Vagina (tissue), 2 donors: ENCODE data around the gene DMD. TPM values are rescaled to one million over a fixed set of nuclear protein-coding genes. Genes with fewer than 3 reads are reported as not detected.

Experiments used
- DNase-seq, 2 donors: peaks; one replicate each; pipeline ENCODE4 v3.0.0-alpha.2; 2017; ENCODE audit errors: extremely low spot score in 2 of 2
- H3K27ac ChIP-seq: fragments of 200-600 bp; sonication (generic); one replicate; pipeline ENCODE4 v1.5.1; 2019
- H3K27me3 ChIP-seq: fragments of 200-600 bp; sonication (generic); one replicate; pipeline ENCODE4 v1.5.1; 2019
- H3K36me3 ChIP-seq, 2 donors: fragments of 200-600 bp; sonication (generic); one replicate each; pipeline ENCODE4 v1.5.1; 2017 to 2019
- H3K4me1 ChIP-seq: fragments of 200-600 bp; sonication (generic); one replicate; pipeline ENCODE4 v1.5.1; 2019
- H3K4me3 ChIP-seq, 2 donors: fragments of 200-600 bp; sonication (generic); 1 replicate in 1 of 2; 2 replicates in 1 of 2; pipeline ENCODE4 v1.5.1; 2016 to 2019
- H3K9me3 ChIP-seq: fragments of 200-600 bp; sonication (generic); one replicate; pipeline ENCODE4 v1.5.1; 2019
- POLR2A ChIP-seq, 2 donors: fragments of 450-650 bp; IDR thresholded peaks; one replicate each; pipeline ENCODE4 v1.6.1; 2017; ENCODE audit warnings: antibody characterized with exemption in 2 of 2, mild to moderate bottlenecking in 2 of 2, moderate library complexity in 2 of 2
- POLR2AphosphoS5 ChIP-seq, 2 donors: sonication (generic); formaldehyde crosslinking; IDR thresholded peaks; one replicate each; pipeline ENCODE4 v1.9.0; 2017; ENCODE audit warnings: antibody characterized with exemption in 2 of 2, mild to moderate bottlenecking in 2 of 2, low read depth in 1 of 2; ENCODE audit not compliant: insufficient read depth in 1 of 2
- intact Hi-C: fragments of 100-400 bp; cut with DNase I; formaldehyde crosslinking; loops from one replicate; pipeline ENCODE4 v1.15.1; 2023
- total RNA-seq: library from RNA; depleted of rRNA; stranded (reverse); fragments of >200 nt; gene quantifications from one replicate; pipeline ENCODE4 v1.2.3, GENCODE V29; 2016
- TF ChIP-seq, protein P1 (sequence below), 3 experiments: fragments of 450-650 bp in 2 of 3; fragments of 200-600 bp in 1 of 3; sonication (generic) in 1 of 3; IDR thresholded peaks; one replicate each; pipeline ENCODE4 v1.5.1; 2017 to 2019; ENCODE audit warnings: antibody characterized with exemption in 3 of 3, mild to moderate bottlenecking in 2 of 3, moderate library complexity in 2 of 3

DMD gene
- total RNA-seq, 1 donor from 2014 or later: 25.8 TPM

DNA sequence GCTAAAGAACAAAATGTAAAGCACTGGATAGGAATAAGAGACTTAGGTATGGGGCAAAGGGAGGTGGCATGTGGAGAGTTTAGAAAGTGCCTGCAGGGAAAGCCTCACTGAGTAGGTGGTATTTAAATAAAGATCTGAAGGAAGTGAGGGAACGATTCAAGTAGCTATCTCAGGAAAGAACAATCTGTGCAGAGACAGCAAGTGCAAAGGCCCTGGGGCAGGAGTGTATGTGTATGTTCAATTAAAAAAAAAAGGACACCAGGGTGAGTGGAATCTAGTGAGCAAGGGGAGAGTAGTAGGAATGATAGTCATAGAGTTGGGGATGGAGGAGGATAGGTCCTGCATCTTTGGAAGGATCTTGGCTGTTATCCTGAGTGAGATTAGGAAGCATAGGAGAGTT lies 1359.6 kb downstream of the DMD start:
- DNase-seq: no peak
- H3K27me3 ChIP-seq: no peaks in the 10 kb centered on the region
- no peak overlapping the region for H3K27ac ChIP-seq
- H3K4me3 ChIP-seq: no peak overlapping the region
- no peaks in the 10 kb centered on the region for H3K4me1 ChIP-seq
- no peaks in the 10 kb centered on the region for H3K9me3 ChIP-seq
- intact Hi-C loops: no loop called here
- no peaks in the 10 kb centered on the region for H3K36me3 ChIP-seq
- TF ChIP-seq POLR2A (IDR thresholded peaks at IDR 0.05) (no peak), POLR2AphosphoS5 (IDR thresholded peaks at IDR 0.05; ENCODE audit: insufficient read depth in 1 of 2, low read depth in 1 of 2) (no peak)

DNA sequence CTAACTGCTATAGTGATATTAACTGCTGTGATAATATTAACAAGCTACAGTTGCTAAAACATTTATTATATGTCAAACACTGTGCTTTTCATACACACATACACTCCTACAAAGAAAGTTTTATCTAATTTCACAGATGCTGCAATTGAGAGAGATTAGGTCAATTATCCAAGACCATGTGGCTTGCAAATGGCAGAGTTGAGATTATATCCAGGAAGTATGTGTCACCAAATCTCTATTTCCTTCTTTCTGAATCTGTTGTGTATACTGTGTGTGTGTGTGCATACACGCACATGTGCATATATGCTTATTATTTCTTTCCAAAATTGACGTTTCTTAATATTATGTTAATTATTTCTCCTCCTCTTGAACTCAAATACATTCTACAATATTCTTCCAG lies 1363.6 kb downstream of the DMD start:
- no peaks in the 10 kb centered on the region for H3K36me3 ChIP-seq
- no peaks in the 10 kb centered on the region for H3K9me3 ChIP-seq
- TF ChIP-seq POLR2AphosphoS5 (IDR thresholded peaks at IDR 0.05; ENCODE audit: insufficient read depth in 1 of 2, low read depth in 1 of 2): no peak
- TF ChIP-seq POLR2A (IDR thresholded peaks at IDR 0.05): no peak
- TF ChIP-seq, protein P1, sequence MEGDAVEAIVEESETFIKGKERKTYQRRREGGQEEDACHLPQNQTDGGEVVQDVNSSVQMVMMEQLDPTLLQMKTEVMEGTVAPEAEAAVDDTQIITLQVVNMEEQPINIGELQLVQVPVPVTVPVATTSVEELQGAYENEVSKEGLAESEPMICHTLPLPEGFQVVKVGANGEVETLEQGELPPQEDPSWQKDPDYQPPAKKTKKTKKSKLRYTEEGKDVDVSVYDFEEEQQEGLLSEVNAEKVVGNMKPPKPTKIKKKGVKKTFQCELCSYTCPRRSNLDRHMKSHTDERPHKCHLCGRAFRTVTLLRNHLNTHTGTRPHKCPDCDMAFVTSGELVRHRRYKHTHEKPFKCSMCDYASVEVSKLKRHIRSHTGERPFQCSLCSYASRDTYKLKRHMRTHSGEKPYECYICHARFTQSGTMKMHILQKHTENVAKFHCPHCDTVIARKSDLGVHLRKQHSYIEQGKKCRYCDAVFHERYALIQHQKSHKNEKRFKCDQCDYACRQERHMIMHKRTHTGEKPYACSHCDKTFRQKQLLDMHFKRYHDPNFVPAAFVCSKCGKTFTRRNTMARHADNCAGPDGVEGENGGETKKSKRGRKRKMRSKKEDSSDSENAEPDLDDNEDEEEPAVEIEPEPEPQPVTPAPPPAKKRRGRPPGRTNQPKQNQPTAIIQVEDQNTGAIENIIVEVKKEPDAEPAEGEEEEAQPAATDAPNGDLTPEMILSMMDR (IDR thresholded peaks at IDR 0.05): no peak
- H3K4me3 ChIP-seq: no peak overlapping the region
- no peak overlapping the region for H3K27ac ChIP-seq
- H3K27me3 ChIP-seq: no peaks in the 10 kb centered on the region
- no peaks in the 10 kb centered on the region for H3K4me1 ChIP-seq
- intact Hi-C loops: no loop called here
- DNase-seq: no peak

DNA sequence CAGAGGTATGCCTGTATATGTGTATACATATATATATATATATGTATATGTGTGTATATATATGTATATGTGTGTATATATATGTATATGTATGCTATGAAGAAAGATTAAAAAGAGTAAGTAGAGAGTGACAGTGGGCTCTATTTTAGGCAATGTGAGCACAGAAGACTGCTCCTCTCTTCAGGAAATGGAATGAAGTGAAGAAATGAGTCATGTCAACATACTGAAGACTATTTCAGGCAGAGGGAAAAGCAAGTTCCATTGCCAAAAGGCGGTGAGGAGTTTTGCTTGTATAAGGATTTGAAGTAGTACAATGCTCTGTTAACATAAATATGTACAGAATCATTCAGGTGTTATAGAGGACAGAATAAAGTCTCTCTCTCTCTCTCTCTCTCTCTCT lies 1366.3 kb downstream of the DMD start:
- intact Hi-C loops: no loop called here
- TF ChIP-seq, protein P1 (IDR thresholded peaks at IDR 0.05): no peak
- TF ChIP-seq POLR2A (IDR thresholded peaks at IDR 0.05): no peak
- no peak for TF ChIP-seq POLR2AphosphoS5 (IDR thresholded peaks at IDR 0.05; ENCODE audit: insufficient read depth in 1 of 2, low read depth in 1 of 2)

DNA sequence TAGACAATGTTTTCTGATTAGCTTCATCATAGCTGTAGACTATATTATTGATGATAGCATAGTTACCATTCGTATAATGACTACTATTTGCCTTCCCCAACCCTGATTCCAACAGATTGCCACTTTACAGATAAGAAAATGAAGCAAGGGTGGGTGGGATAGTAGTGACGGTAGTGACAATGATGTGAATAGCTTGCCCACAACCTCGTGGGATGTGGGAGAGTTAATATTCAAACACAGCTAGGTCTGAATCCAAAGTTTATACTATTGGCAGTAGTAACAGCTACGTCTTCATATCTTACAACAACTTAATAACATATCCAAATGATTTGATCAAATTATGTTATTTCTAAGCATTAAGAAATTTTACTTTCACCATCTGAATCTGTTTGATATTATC lies 1372.7 kb downstream of the DMD start:
- Histone ChIP-seq H3K36me3 (no peaks in the 10 kb centered on the region), H3K27ac (no peak overlapping the region), H3K4me3 (no peak overlapping the region), H3K27me3 (no peaks in the 10 kb centered on the region), H3K4me1 (no peaks in the 10 kb centered on the region), H3K9me3 (no peaks in the 10 kb centered on the region)
- intact Hi-C loops: no loop called here
- no peak for DNase-seq
- TF ChIP-seq POLR2A (IDR thresholded peaks at IDR 0.05): no peak
- TF ChIP-seq POLR2AphosphoS5 (IDR thresholded peaks at IDR 0.05; ENCODE audit: insufficient read depth in 1 of 2, low read depth in 1 of 2): no peak
- TF ChIP-seq, protein P1 (IDR thresholded peaks at IDR 0.05): no peak

More for the DNA sequence above, 1366.3 kb downstream of the DMD start:
- no peak overlapping the region for H3K4me3 ChIP-seq
- no peaks in the 10 kb centered on the region for H3K36me3 ChIP-seq
- H3K27ac ChIP-seq: no peak overlapping the region
- DNase-seq: no peak
- no peaks in the 10 kb centered on the region for H3K27me3 ChIP-seq
- H3K9me3 ChIP-seq: no peaks in the 10 kb centered on the region
- H3K4me1 ChIP-seq: no peaks in the 10 kb centered on the region

DNA sequence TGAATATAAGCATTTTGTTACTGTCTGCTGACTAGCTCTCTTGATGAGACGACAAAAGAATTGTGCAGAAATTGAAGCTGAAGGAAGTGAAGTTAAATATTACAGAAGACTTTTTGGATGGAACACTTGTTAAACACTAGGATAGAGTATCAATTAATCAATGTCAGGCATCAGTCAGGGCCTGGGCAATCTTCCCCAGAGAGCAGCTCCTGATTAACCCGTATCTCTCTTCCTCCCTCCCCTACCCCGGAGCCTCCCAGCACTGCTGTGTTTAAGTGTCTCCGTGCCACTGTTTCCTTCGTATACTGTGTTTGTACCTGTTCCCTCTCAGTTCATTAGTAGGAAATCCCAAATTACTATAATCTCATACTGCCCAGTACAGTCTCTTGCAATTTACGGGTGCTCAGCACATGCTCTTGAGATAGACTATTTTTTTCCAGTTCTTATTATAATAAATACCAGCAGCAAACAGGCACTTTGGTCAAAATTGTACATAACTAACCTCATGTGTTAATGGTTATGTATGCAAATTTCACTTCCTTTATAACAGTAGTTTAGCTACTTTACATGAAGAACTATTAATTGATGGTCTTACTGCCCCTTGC lies 1373.8 kb downstream of the DMD start:
- no peaks in the 10 kb centered on the region for H3K27me3 ChIP-seq
- H3K4me1 ChIP-seq: no peaks in the 10 kb centered on the region
- intact Hi-C loops: no loop called here
- H3K36me3 ChIP-seq: no peaks in the 10 kb centered on the region
- no peak for DNase-seq
- H3K4me3 ChIP-seq: no peak overlapping the region
- H3K27ac ChIP-seq: no peak overlapping the region
- no peak for TF ChIP-seq POLR2A (IDR thresholded peaks at IDR 0.05)
- TF ChIP-seq POLR2AphosphoS5 (IDR thresholded peaks at IDR 0.05; ENCODE audit: insufficient read depth in 1 of 2, low read depth in 1 of 2): no peak
- TF ChIP-seq, protein P1 (IDR thresholded peaks at IDR 0.05): no peak
- H3K9me3 ChIP-seq: no peaks in the 10 kb centered on the region
